ENCODE data around the gene SNRPD1. TPM values are rescaled to one million over a fixed set of nuclear protein-coding genes. Genes with fewer than 3 reads are reported as not detected.

Gene SNRPD1
- total and polyA plus RNA-seq, 2 of the 8 experiments (the other 6 are each of a cell fraction or from before 2014, with no cell fraction given) = 59.6 to 180 TPM

DNA sequence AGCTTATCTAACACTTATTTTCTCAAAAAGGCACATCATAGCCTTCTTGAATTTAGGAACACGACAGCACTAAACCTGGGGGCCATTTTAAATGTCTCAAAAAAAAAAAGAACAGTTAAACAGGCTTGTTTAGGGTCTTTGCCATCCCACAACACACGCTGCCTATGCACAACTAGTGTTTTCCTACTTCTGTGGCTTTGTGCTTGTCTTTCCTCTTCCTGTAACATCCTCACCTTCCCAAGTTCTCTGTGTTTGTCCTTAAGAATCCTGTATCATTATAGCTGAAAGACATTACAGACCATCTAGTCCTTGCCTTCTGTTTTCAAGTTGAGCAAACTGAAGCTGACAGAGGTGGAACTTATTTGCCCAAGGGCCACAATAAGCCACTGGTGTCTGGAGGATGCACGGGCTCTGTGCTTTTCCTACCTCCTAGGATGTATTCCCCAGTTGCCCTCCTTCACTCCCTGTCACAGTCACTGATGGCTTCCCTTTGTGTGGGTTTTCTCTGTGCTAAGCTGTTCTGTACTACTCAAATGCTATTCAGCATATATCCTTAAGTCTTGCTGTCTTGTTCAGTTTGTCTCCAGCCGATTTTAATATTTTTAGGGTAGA lies 22.6 kb downstream of the SNRPD1 start:
- FAIRE-seq (no peak), DNase-seq (ENCODE audit: low read depth in 1 of 2, low spot score in 2 of 2) (no peak)
- Histone ChIP-seq H2BK120ac (replicated peaks; ENCODE audit: low read depth, low read length) (no peak overlapping the region), H2BK12ac (ENCODE audit: low read depth, low read length) (no peak overlapping the region), H2BK20ac (ENCODE audit: low read length) (no peak overlapping the region), H3K27ac (ENCODE audit: low read depth, low read length) (no peak overlapping the region), H2BK15ac (ENCODE audit: low read length) (no peak overlapping the region), H3K36me3 (ENCODE audit: control insufficient read depth in 2 of 4, insufficient read depth in 4 of 4, low read length in 3 of 4) (peaks cover 0 to 33% (median 9%) of the 10 kb centered on the region in 4 experiments; a peak in 6 of 8 replicates), H4K5ac (ENCODE audit: insufficient read length, low read depth, low read length) (no peak overlapping the region), H3K4me1 (replicated peaks in 1 of 4; ENCODE audit: control insufficient read depth in 3 of 4, insufficient read depth in 4 of 4, low read length in 3 of 4) (no peaks in the 10 kb centered on the region), H3K4ac (replicated peaks; ENCODE audit: insufficient read length, low read depth, low read length) (no peak overlapping the region), H4K20me1 (replicated peaks in 1 of 2; ENCODE audit: control insufficient read depth in 1 of 2, insufficient read depth in 2 of 2, low read length in 2 of 2) (no peaks in the 10 kb centered on the region), H3K27me3 (replicated peaks in 1 of 4; ENCODE audit: control insufficient read depth in 3 of 4, extremely low read depth in 1 of 4, insufficient read depth in 3 of 4, low read length in 3 of 4) (no peaks in the 10 kb centered on the region), H4K8ac (ENCODE audit: extremely low read depth, insufficient read depth, low read length) (no peak overlapping the region), H3K79me1 (ENCODE audit: low read depth, low read length) (no peaks in the 10 kb centered on the region), H3K18ac (ENCODE audit: extremely low read depth, low read length) (no peak overlapping the region), H2BK5ac (ENCODE audit: low read depth, low read length) (no peak overlapping the region), H3K79me2 (ENCODE audit: control insufficient read depth in 1 of 2, insufficient read depth in 2 of 2, low read length in 2 of 2) (no peaks in the 10 kb centered on the region), H3K56ac (replicated peaks; ENCODE audit: insufficient read length, low read depth, low read length) (no peak overlapping the region), H3K14ac (ENCODE audit: insufficient read length) (no peak overlapping the region), H3K23ac (ENCODE audit: insufficient read length) (no peak overlapping the region), H3K4me3 (ENCODE audit: extremely low read depth in 1 of 4, insufficient read depth in 2 of 4, low read depth in 3 of 4, low read length in 4 of 4) (no peak overlapping the region), H3K4me2 (ENCODE audit: insufficient read depth in 1 of 2, low read depth in 2 of 2, low read length in 2 of 2) (no peak overlapping the region), H3K9me3 (ENCODE audit: insufficient read depth in 2 of 2, low read depth in 1 of 2, low read length in 1 of 2) (no peaks in the 10 kb centered on the region), H3K23me2 (ENCODE audit: low read depth, low read length) (no peaks in the 10 kb centered on the region), H2AFZ (ENCODE audit: low read length) (no peak overlapping the region), H3K9ac (replicated peaks in 1 of 4; ENCODE audit: extremely low read depth in 1 of 4, low read depth in 3 of 4, low read length in 3 of 4) (no peak overlapping the region), H2AK5ac (ENCODE audit: low read depth, low read length) (no peak overlapping the region), H4K91ac (replicated peaks; ENCODE audit: insufficient read length, low read length) (no peak overlapping the region)
- peak; percentile 47; the same call in 1 of the 2 replicates for TF ChIP-seq POLR2AphosphoS5 (IDR thresholded peaks at IDR 0.05; ENCODE audit: low read depth, low read length)
- TF ChIP-seq, protein P1, sequence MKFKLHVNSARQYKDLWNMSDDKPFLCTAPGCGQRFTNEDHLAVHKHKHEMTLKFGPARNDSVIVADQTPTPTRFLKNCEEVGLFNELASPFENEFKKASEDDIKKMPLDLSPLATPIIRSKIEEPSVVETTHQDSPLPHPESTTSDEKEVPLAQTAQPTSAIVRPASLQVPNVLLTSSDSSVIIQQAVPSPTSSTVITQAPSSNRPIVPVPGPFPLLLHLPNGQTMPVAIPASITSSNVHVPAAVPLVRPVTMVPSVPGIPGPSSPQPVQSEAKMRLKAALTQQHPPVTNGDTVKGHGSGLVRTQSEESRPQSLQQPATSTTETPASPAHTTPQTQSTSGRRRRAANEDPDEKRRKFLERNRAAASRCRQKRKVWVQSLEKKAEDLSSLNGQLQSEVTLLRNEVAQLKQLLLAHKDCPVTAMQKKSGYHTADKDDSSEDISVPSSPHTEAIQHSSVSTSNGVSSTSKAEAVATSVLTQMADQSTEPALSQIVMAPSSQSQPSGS (IDR thresholded peaks at IDR 0.05; ENCODE audit: low read length) = no peak
- CTCF ChIA-PET (ENCODE audit: partially characterized antibody) = interaction anchor here (0.6 kb wide), 2 partner anchors 42 to 171 kb away, joined by 3 read pairs; no protein-coding TSS in a partner anchor
- POLR2A ChIA-PET (ENCODE audit: partially characterized antibody) = interaction anchor here (1.3 to 2.2 kb wide), 4 partner anchors 9 to 100 kb away, joined by 4 to 12 read pairs (median 8); no protein-coding TSS in a partner anchor
- WGBS, 2 experiments (ENCODE audit: extremely low coverage in 1 of 2, insufficient coverage in 1 of 2, insufficient read length in 1 of 2, insufficient replicate concordance in 2 of 2, low coverage in 1 of 2, low lambda C conversion rate in 2 of 2, missing lambda C conversion rate in 1 of 2) = 94% methylated on average over 3 of the region's 4 CpGs; no CpG with 5 or more reads in 1 of the 2 experiments

All from H1 (cell line).